Right atrium auricular region (tissue), 2 donors: Measurements from ENCODE around the gene TDRD5. TPM values are rescaled to one million over a fixed set of nuclear protein-coding genes. Genes with fewer than 3 reads are reported as not detected.

Source experiments
- DNase-seq: peaks from one replicate; pipeline ENCODE4 v3.0.0-alpha.2; 2019; ENCODE audit warnings: low spot score
- H3K27ac ChIP-seq, 2 donors: fragments of 200-600 bp; sonication (generic); 1 replicate in 1 of 2; 2 replicates in 1 of 2; pipeline ENCODE4 v1.5.1; 2016 to 2019
- H3K27me3 ChIP-seq, 2 donors: fragments of 200-600 bp; sonication (generic); one replicate each; pipeline versions ENCODE4 v1.5.1 to v1.6.0; 2017 to 2019
- H3K36me3 ChIP-seq: fragments of 200-600 bp; sonication (generic); one replicate; pipeline ENCODE4 v1.5.1; 2016
- H3K4me1 ChIP-seq, 2 donors: fragments of 200-600 bp; sonication (generic); one replicate each; pipeline versions ENCODE4 v1.5.1 to v1.6.0; 2017 to 2019
- H3K4me3 ChIP-seq, 2 donors: fragments of 200-600 bp; sonication (generic); 1 replicate in 1 of 2; 2 replicates in 1 of 2; pipeline ENCODE4 v1.5.1; 2017 to 2019; ENCODE audit warnings: mild to moderate bottlenecking in 1 of 2, moderate library complexity in 1 of 2
- H3K9me3 ChIP-seq, 2 donors: fragments of 200-600 bp; sonication (generic); one replicate each; pipeline ENCODE4 v1.5.1; 2019
- CTCF ChIP-seq, 2 donors: fragments of 200-600 bp; sonication (generic); IDR thresholded peaks; one replicate each; pipeline ENCODE4 v1.5.1; 2019; ENCODE audit warnings: antibody characterized with exemption in 2 of 2
- total RNA-seq, 2 donors: library from RNA; depleted of rRNA; stranded (reverse); fragments of >200 nt; gene quantifications; one replicate each; pipeline ENCODE4 v1.1.0, GENCODE V29; 2016

Gene TDRD5
- total RNA-seq, 2 donors from 2014 or later = 0.20 TPM; not detected in 1

GRCh38 chr1:179550746-179551682, 40.6 kb upstream of the TDRD5 start:
- H3K9me3 ChIP-seq = no peaks in the 10 kb centered on the region
- DNase-seq = no peak
- no peaks in the 10 kb centered on the region for H3K4me1 ChIP-seq
- no peaks in the 10 kb centered on the region for H3K36me3 ChIP-seq
- H3K27ac ChIP-seq = no peak overlapping the region
- H3K27me3 ChIP-seq = no peaks in the 10 kb centered on the region
- H3K4me3 ChIP-seq = no peak overlapping the region
- no peak for TF ChIP-seq CTCF (IDR thresholded peaks at IDR 0.05)

- Histone ChIP-seq H3K4me1 (no peaks in the 10 kb centered on the region), H3K4me3 (no peak overlapping the region), H3K27me3 (no peaks in the 10 kb centered on the region), H3K36me3 (no peaks in the 10 kb centered on the region), H3K9me3 (no peaks in the 10 kb centered on the region), H3K27ac (no peak overlapping the region)
- no peak for TF ChIP-seq CTCF (IDR thresholded peaks at IDR 0.05)
- DNase-seq = no peak
Measured at GRCh38 chr1:179554427-179554826, 37.2 kb upstream of the TDRD5 start.

- no peak for TF ChIP-seq CTCF (IDR thresholded peaks at IDR 0.05)
- Histone ChIP-seq H3K36me3 (no peaks in the 10 kb centered on the region), H3K4me1 (no peaks in the 10 kb centered on the region), H3K27ac (no peak overlapping the region), H3K9me3 (no peaks in the 10 kb centered on the region), H3K27me3 (no peaks in the 10 kb centered on the region), H3K4me3 (no peak overlapping the region)
- DNase-seq = no peak
Measured at GRCh38 chr1:179558078-179558477, 33.6 kb upstream of the TDRD5 start.

- H3K4me1 ChIP-seq = peaks cover 0 to 5% of the 10 kb centered on the region in 2 donors
- no peak for DNase-seq
- H3K4me3 ChIP-seq = no peak within 1 kb of the TSS
- no peaks in the 10 kb centered on the region for H3K36me3 ChIP-seq
- H3K27ac ChIP-seq = no peak within 1 kb of the TSS
- no peaks in the 10 kb centered on the region for H3K9me3 ChIP-seq
- H3K27me3 ChIP-seq = peaks cover 3 to 16% of the 10 kb centered on the region in 2 donors
- no peak for TF ChIP-seq CTCF (IDR thresholded peaks at IDR 0.05)
Measured at GRCh38 chr1:179575497-179576314, 15.9 kb upstream of the TDRD5 start, which contains the start of gene NPHS2. Gene NPHS2, minus strand, starts transcription at chr1:179575948. Its CDS starts 84 bp downstream, at chr1:179575864.

- peaks cover 0 to 5% of the 10 kb centered on the region in 2 donors for H3K4me1 ChIP-seq
- H3K36me3 ChIP-seq = no peaks in the 10 kb centered on the region
- no peaks in the 10 kb centered on the region for H3K9me3 ChIP-seq
- no peak overlapping the region for H3K27ac ChIP-seq
- DNase-seq = no peak
- peaks cover 3 to 16% of the 10 kb centered on the region in 2 donors for H3K27me3 ChIP-seq
- no peak for TF ChIP-seq CTCF (IDR thresholded peaks at IDR 0.05)
- H3K4me3 ChIP-seq = no peak overlapping the region
Measured at GRCh38 chr1:179576509-179576908, 15.1 kb upstream of the TDRD5 start.
